ENCODE data around the gene SSTR1.

DNA sequence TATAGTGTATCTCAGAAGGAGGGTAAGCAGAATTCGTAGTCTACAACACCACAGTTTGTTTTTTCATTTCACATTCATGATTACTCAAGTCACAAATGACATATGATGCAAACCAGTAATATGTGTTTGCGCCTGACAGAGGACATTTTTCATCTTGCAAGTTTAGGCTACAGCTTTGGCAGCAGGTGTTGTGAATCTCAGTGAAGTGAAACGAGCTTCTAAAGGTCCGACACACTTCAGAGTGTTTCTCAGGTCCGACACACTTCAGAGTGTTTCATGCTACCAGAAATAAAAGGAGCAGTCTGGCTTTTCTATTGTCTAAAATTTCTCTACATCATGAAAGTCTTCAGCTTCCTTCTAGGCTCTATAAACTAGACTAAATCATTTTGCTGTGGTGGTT lies 25.5 kb downstream of the SSTR1 start:
- TF ChIP-seq POLR2A (IDR thresholded peaks at IDR 0.05) (no peak), CTCF (IDR thresholded peaks at IDR 0.05) (no peak)
